HepG2 (cell line): ENCODE results near the gene MAB21L4. TPM values are rescaled to one million over a fixed set of nuclear protein-coding genes. Genes with fewer than 3 reads are reported as not detected.

Experiments
- CC2D1A ChIP-seq: sonication (generic); formaldehyde crosslinking; IDR thresholded peaks from 2 replicates; pipeline ENCODE4 v1.8.1; 2023; ENCODE audit warnings: mild to moderate bottlenecking, missing genetic modification reagents
- CENPX ChIP-seq: sonication (generic); formaldehyde crosslinking; IDR thresholded peaks from 2 replicates; pipeline ENCODE4 v1.9.0; 2021; ENCODE audit warnings: mild to moderate bottlenecking, missing genetic modification reagents, moderate library complexity
- FOXM1 ChIP-seq: sonication (generic); formaldehyde crosslinking; IDR thresholded peaks from 2 replicates; pipeline ENCODE4 v1.5.0; 2020; ENCODE audit warnings: missing genetic modification reagents
- HNF4G ChIP-seq, 2 experiments: sonication (generic) in 1 of 2; formaldehyde crosslinking in 1 of 2; IDR thresholded peaks; 2 replicates each; pipeline versions ENCODE4 v1.4.0 to v1.6.1; 2011 to 2020; ENCODE audit warnings: borderline replicate concordance in 2 of 2, low read depth in 2 of 2, mild to moderate bottlenecking in 2 of 2, low read length in 1 of 2, missing genetic modification reagents in 1 of 2, moderate library complexity in 1 of 2
- NFAT5 ChIP-seq: sonication (generic); formaldehyde crosslinking; IDR thresholded peaks from 2 replicates; pipeline ENCODE4 v1.4.0; 2020; ENCODE audit warnings: missing genetic modification reagents
- PBX3 ChIP-seq: sonication (generic); formaldehyde crosslinking; IDR thresholded peaks from 2 replicates; pipeline ENCODE4 v1.8.1; 2023; ENCODE audit warnings: missing genetic modification reagents, inconsistent platforms, borderline replicate concordance
- PLSCR1 ChIP-seq: sonication (generic); formaldehyde crosslinking; IDR thresholded peaks from 2 replicates; pipeline ENCODE4 v1.5.0; 2020; ENCODE audit warnings: missing genetic modification reagents, mild to moderate bottlenecking, borderline replicate concordance
- PRDM4 ChIP-seq: sonication (generic); formaldehyde crosslinking; IDR thresholded peaks from 2 replicates; pipeline ENCODE4 v1.9.0; 2021; ENCODE audit warnings: missing genetic modification reagents, borderline replicate concordance
- SMAD3 ChIP-seq: sonication (generic); formaldehyde crosslinking; IDR thresholded peaks from 2 replicates; pipeline ENCODE4 v1.4.0; 2020; ENCODE audit warnings: missing genetic modification reagents
- YY1 ChIP-seq: IDR thresholded peaks from 2 replicates; pipeline ENCODE4 v1.6.1; 2011; ENCODE audit warnings: low read length, low read depth, moderate library complexity, mild to moderate bottlenecking; ENCODE audit not compliant: insufficient read depth, insufficient replicate concordance
- ZBTB37 ChIP-seq: sonication (generic); formaldehyde crosslinking; IDR thresholded peaks from 2 replicates; pipeline ENCODE4 v1.4.0; 2020; ENCODE audit warnings: mild to moderate bottlenecking, missing genetic modification reagents
- ZEB1 ChIP-seq: IDR thresholded peaks from 2 replicates; pipeline ENCODE4 v1.6.1; 2012; ENCODE audit warnings: mild to moderate bottlenecking, low read depth, inconsistent platforms; ENCODE audit not compliant: insufficient replicate concordance
- ZNF761 ChIP-seq: sonication (generic); formaldehyde crosslinking; conservative IDR thresholded peaks from 2 replicates; pipeline ENCODE4 v1.4.0; 2020; ENCODE audit warnings: mild to moderate bottlenecking, missing genetic modification reagents
- ZNF776 ChIP-seq: sonication (generic); formaldehyde crosslinking; IDR thresholded peaks from 2 replicates; pipeline ENCODE4 v1.4.0; 2020; ENCODE audit warnings: mild to moderate bottlenecking, missing genetic modification reagents
- ZSCAN29 ChIP-seq: sonication (generic); formaldehyde crosslinking; conservative IDR thresholded peaks from 2 replicates; pipeline ENCODE4 v1.4.0; 2020; ENCODE audit warnings: mild to moderate bottlenecking, missing genetic modification reagents
- polyA plus RNA-seq, 8 experiments: library from polyadenylated mRNA; depleted of rRNA in 3 of 8; stranded (reverse) in 7 of 8; unstranded in 1 of 8; fragments of >200 nt; fragmentation: Illumina TruSeq in 4 of 8; extraction: Trizol in 4 of 8; gene quantifications; 2 replicates each; pipeline versions ENCODE4 v1.2.1 to v1.2.3, GENCODE V29; 2011 to 2016; ENCODE audit warnings: low read depth in 4 of 8, missing spikeins in 1 of 8, mixed read lengths in 1 of 8; ENCODE audit not compliant: insufficient read depth in 1 of 8
- total RNA-seq, 5 experiments: library from RNA; depleted of rRNA; stranded (reverse); fragments of >200 nt; fragmentation: Illumina TruSeq; extraction: Trizol; gene quantifications; 2 replicates each; pipeline ENCODE4 v1.2.3, GENCODE V29; 2016; ENCODE audit warnings: low read depth in 1 of 5

MAB21L4 gene
- total and polyA plus RNA-seq, 2 of the 13 experiments (the other 11 are each of a cell fraction or from before 2014, with no cell fraction given), result 3.0 to 14.0 TPM

- TF ChIP-seq SMAD3 (0 out of 2 replicates have a peak, but pooled peaks have one; percentile 34), PRDM4 (CRISPR knock-in tag) (no peak), ZNF776 (CRISPR knock-in tag) (peak; percentile 5; the same call in 1 of the 2 replicates), ZNF761 (CRISPR knock-in tag) (peak; percentile 70; the same call in 1 of the 2 replicates), CC2D1A (no peak), NFAT5 (CRISPR knock-in tag) (no peak), ZBTB37 (CRISPR knock-in tag) (no peak), ZSCAN29 (CRISPR knock-in tag) (peak; percentile 83), ZEB1 (peak; percentile 19), FOXM1 (CRISPR knock-in tag) (no peak), PBX3 (CRISPR knock-in tag) (no peak), HNF4G (IDR thresholded peaks at IDR 0.05; ENCODE audit: borderline replicate concordance, low read depth, low read length) (peak; percentile 49; the same call in 1 of the 2 replicates), HNF4G (CRISPR knock-in tag; IDR thresholded peaks at IDR 0.05; ENCODE audit: borderline replicate concordance, low read depth) (peak; percentile 64; the same call in 1 of the 2 replicates), CENPX (CRISPR knock-in tag) (no peak), PLSCR1 (CRISPR knock-in tag) (0 out of 2 replicates have a peak, but pooled peaks have one; percentile 2), YY1 (peak; percentile 72)
These were observed 39.6 kb downstream of the MAB21L4 start (continued) for GRCh38 chr2:240856151-240856980.
